Activated CD4-positive, alpha-beta T cell treated with anti-CD3 and anti-CD28 coated beads, Interleukin-10, Interleukin-2, amounts not matched to agents 100 ng/mL and 50 ng/mL, durations not matched to agents 16 hours and 8 hours (primary cell): Measurements from ENCODE around the gene HYAL1.
"Not testable (repeated sequence)": the region's sequence is repeated elsewhere in the genome, so short reads cannot be mapped to it uniquely, and the experiment has no call there.

Source experiments
- DNase-seq: peaks from one replicate; pipeline ENCODE4 v3.0.0-alpha.2; 2020

The HYAL1 gene

GRCh38 chr3:50292159-50293078, 11.0 kb downstream of the HYAL1 start, which contains the start of gene IFRD2:
Gene IFRD2, minus strand, starts transcription at chr3:50292429. Its CDS starts 155 bp downstream, at chr3:50292274.
- peak; percentile 99 for DNase-seq

- no peak for DNase-seq
These were observed 13.2 kb downstream of the HYAL1 start for GRCh38 chr3:50290161-50290641.

- DNase-seq: no peak
These were observed 14.2 kb downstream of the HYAL1 start for GRCh38 chr3:50289130-50289529.

- no peak for DNase-seq
These were observed 14.9 kb downstream of the HYAL1 start for GRCh38 chr3:50288387-50289007.

- no peak for DNase-seq
These were observed 16.1 kb downstream of the HYAL1 start for GRCh38 chr3:50287262-50287661.

GRCh38 chr3:50286322-50287227, 16.8 kb downstream of the HYAL1 start:
- no peak for DNase-seq

- not testable (repeated sequence) for DNase-seq
These were observed 19.3 kb downstream of the HYAL1 start for GRCh38 chr3:50284121-50284520.

- no peak for DNase-seq
These were observed 23.9 kb downstream of the HYAL1 start for GRCh38 chr3:50279255-50280016.

- no peak for DNase-seq
These were observed 24.5 kb downstream of the HYAL1 start, which contains the start of gene LSMEM2 for GRCh38 chr3:50278880-50279224. Gene LSMEM2, plus strand, starts transcription at chr3:50279087. Its CDS starts 27 bp downstream, at chr3:50279114.

- no peak for DNase-seq
These were observed 25.1 kb downstream of the HYAL1 start for GRCh38 chr3:50278123-50278879.

- DNase-seq: no peak
These were observed 26.6 kb downstream of the HYAL1 start for GRCh38 chr3:50276762-50277101.

- DNase-seq: peak; percentile 56
These were observed 27.2 kb downstream of the HYAL1 start for GRCh38 chr3:50275996-50276761.

GRCh38 chr3:50275141-50275995, 28.0 kb downstream of the HYAL1 start:
- DNase-seq: no peak

- DNase-seq: peak; percentile 82
These were observed 28.8 kb downstream of the HYAL1 start for GRCh38 chr3:50274371-50275104.

GRCh38 chr3:50273689-50274065, 29.7 kb downstream of the HYAL1 start:
- no peak for DNase-seq

- DNase-seq: peak; percentile 92
These were observed 30.3 kb downstream of the HYAL1 start for GRCh38 chr3:50272911-50273688.

GRCh38 chr3:50272538-50272910, 30.9 kb downstream of the HYAL1 start:
- DNase-seq: not testable (repeated sequence)

- DNase-seq: no peak
These were observed 31.9 kb downstream of the HYAL1 start for GRCh38 chr3:50271314-50271936.
